HG03575 (cell line): Measurements from ENCODE around the gene ANKRD1.

Source experiments
- ATAC-seq: cut with Tn5 transposase; IDR thresholded peaks from one replicate; pipeline ENCODE4 v1.9.1; 2021; ENCODE audit not compliant: unreplicated experiment, insufficient number of reproducible peaks, low FRiP score; ENCODE audit errors: extremely low read depth

ANKRD1 gene

DNA sequence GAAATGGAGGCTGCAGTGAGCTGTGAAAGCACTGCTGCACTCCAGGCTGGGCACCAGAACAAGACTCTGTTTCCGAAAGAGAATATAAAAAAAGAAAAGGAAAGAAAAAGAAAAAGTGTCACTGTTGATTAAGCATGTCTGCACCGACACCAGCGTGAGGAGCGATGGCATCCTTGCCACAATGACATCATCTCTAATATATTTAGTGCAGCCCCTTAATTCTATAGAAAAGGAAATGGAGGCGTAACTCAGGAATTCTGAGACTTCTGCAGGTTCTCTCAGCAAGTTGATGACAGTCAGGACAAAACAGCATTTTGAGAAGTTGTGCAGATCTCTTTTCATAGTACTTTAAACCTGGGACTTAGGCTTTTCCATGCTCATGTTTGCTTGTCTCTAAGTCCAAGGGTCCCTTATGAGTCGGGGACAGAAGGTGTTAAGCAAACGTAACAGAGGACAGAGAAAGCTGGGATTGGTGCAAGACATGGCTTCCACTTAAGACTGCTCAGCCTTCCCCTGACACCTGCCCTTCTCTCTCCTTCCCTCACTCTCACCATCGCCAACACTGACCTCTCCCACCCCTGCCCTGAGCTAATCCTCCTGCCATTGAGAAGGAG lies 16.9 kb upstream of the ANKRD1 start:
- ATAC-seq = no peak

DNA sequence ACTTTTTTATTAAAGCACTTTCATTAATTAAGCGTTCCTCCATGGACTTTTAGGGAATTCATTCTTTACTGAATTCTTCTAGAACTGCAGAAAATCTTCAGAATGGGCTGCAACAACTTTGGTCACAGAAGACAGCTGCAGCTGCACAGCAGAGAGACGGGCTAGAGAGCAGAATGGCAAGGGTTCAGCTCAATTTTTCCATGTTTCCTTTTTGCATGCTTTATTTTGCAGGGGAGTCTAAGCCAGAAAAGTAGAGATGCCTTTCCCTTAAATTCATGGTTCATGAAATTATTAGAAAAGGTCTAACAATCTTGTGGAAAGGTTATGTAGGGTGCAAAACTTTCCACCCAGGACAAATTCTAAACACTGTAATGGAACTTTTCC lies 15.4 kb upstream of the ANKRD1 start:
- ATAC-seq = no peak

DNA sequence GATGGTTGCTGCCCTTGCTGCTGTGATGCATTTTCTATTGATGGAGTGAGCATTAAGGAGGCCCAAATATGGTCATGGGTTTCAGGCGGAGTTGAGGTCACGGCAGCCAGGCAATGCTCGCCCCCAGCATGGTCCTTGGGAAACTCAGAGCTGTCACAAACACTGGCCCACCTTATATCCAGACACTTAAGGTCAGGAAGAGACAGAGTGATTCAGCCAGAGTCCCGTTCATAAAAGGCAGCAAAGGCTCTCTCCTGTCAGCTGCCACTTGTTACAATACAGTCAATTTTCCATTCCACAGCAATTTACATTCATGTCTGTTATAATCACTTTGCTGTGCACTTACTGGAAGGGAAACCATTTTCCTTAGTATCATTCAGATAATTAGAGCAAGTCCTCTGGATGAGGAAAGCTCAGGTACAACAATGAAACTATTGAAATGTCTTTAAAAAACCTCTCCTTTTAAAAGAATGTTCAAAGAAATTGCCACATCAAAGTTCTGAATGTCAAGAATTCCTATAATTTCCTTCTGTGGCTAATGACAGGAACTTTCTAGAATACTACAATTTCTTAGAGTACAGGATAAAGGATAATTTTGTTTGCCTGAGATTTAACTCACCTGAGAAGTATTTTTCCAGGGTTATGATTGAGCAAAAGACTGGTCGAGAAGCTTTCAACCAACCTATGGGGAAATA lies 14.8 kb upstream of the ANKRD1 start:
- ATAC-seq = no peak

GRCh38 chr10:90930971-90931871 lies 10.3 kb upstream of the ANKRD1 start:
- ATAC-seq = no peak

- ATAC-seq = no peak
Measured at GRCh38 chr10:90930070-90930837, 9.4 kb upstream of the ANKRD1 start.

DNA sequence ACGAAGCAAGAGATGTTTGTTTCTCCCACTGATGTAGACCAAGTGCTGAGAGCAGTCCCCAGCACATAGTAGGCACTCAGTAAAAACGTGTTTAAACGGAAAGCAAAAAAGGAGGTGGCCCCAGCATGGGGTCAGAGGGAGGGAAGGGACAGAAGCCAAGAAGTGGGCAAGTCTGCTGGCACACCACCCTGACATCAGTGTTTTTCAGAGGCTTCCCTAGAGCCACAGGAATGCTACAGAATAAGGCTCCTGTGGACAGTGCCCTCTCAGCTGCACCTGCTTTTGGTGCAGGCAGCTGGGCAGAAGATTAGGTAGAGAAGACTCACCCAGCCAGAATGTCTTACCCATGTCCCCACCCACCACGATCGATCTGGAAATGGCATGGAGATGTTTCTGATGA lies 8.3 kb upstream of the ANKRD1 start:
- ATAC-seq = no peak

DNA sequence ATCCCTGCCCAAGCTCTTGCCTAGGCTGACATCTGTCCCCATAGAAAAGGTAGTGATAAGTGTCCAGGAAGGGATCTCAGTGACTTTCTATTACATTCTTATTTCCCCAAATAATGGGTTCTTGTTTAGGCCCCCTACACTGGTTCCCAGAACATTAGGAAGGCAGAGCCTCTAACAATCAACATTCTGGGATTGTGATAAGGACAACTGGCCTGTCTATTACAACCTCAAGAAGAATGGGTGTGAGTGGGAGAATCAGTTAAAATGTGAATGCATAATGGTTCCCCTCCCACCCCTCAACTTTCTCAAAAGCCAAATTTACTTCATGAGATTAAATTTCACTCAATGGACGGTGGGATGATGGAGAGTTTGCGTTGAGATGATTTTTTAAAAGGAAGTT lies 6.4 kb upstream of the ANKRD1 start:
- ATAC-seq = no peak

DNA sequence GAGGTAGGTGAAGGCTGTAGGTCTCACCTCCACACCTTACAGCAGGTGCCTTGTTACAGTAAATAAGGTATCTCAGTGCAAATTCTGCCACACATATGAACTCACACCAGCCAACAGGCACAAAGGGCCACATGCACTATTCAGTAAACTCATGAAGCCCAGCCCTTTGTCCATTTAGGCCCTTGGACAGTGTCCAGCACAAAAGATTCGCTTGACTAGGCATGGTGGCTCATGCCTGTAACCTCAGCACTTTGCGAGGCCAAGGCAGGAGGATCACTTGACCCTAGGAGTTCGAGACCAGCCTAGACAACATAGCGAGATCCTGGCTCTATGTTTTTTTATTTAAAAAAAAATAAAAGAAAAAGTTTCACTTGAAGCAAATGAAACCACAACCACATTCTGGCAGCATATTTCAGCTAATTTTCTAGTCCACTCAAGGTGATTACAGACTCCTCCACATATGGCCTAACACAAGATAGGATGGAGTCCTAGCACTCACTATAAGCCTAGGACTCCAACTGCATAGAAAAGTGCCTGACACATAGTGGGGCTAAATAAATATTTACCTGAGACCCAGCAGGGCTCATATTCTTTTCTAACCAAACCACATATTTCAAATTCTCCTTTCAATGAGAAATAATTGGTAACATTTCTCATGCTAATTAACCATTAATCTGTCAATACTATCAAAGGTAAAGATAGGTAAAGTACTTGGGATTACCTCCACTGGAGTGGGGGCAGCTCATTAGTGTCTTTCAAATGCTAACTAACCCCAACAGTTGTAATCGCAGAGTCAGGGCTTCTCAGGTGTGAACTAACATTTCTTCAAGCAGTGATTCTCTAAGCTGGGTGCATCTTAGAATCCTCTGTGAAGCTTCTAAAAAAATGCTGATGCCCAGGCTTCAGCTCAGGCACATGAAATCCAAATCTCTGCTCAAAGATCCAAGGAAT lies 4.5 kb upstream of the ANKRD1 start:
- no peak for ATAC-seq

DNA sequence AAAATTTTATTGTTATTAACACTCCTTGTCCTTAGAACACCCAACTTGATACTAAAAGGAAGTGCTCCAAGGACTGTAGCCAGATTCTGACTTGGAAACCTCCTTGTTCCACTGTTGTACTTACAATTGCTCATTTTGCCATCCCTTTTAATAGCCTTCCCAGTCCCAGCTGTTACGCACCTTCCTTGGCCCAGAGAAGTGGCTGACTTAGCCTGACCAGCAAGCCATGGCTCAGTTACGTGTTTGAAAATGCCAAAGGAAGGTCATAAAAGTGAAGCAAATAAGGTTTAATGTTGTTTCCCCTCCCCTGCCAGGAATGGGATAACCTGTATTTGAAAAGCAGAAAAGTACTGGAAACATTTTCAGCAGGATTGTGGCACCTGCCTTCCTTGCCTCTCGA lies 3.7 kb upstream of the ANKRD1 start:
- ATAC-seq = no peak

- no peak for ATAC-seq
Measured at GRCh38 chr10:90923111-90923731, 2.3 kb upstream of the ANKRD1 start.

DNA sequence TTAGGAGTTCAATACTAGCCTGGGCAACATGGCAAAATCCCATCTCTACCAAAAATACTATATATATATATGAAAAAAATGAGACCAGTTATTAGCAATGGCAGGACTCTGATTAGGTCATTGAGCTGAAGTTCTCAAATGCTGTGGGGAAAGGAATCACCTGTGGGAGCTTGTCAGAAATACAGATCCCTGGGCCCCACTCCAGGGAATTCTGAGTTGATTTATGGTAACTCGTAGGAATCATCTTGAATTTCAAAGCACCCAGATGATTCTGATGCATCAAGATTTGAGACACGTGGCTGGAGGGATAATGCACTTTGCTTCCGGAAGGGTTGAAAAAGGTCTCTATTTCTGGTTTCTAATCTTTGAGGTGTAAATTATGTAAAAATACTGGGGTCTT lies 1.0 kb upstream of the ANKRD1 start:
- no peak for ATAC-seq

DNA sequence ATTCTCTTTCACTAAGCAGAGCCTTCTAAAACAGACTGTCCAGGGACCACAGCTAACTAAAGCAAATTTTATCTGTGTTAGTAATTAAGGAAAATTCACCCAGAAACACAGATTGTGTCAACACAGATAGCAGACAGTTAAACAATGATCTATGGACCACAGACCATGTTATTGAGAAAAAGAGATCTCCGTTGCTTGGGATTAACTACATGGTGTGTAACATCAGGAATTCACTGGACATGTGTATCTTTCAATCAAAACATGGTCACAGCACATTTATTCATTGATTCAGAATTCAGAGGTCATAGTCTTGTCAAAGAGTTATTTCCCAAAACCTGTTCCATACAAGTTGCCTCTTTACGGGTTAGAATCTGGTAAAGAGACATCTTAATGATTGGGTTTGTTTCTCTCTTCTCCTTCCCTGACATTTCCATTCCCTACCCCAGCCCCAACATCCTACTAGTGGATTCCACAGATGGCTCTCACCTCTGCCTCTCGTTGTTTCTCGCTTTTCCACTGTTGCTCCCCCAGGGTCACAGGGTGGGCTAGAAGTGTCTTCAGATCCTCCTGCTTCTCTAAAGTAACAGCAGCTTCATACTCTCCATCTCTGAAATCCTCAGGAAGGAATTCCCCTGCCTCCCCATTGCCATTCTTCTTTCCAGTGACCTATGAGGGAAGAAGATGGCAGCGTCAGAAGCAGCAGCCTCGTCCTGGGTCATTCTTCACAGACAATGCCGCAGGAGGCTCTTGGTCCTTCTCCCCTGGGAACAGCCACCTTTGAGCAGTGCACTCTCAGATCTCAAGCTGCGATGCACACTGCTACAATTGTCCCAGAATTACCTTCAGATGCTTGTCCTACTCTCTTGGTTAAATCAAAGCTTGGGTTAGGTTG lies 958 bp downstream of the ANKRD1 start:
- no peak for ATAC-seq

- no peak for ATAC-seq
Measured at GRCh38 chr10:90917968-90918318, 2.9 kb downstream of the ANKRD1 start.

DNA sequence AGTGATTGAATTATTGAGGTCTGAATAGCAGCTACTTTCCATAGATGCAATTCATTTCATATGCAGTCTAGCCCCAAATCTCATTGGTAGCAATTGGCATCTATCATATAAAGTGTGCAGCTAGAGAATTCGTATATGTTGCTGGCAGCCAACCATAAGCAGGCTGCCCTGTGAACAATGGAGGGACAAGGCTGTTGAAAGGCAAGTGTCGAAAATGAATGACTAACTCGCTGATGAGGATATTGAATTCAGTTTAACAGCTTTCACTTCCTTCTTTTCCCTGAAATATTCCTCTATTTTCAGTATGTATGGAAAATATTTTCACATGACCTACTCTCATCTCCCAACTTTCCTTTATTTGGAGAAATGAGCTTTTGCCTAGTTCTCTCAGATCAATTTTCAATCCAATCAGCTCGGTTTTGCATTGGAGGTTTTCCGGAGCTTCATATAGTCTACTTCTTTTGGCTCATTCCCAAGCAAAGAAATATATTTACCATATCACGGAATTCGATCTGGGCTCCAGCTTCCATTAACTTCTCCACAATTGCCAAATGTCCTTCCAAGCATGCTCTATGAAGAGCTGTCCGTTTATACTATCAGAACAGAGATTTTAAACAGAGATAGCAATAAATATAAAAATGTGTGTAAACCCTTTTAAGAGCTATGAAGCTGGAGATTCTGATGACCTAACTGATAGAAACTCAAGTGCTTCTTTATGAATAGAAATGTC lies 3.5 kb downstream of the ANKRD1 start:
- ATAC-seq = no peak

GRCh38 chr10:90916392-90917237 lies 4.3 kb downstream of the ANKRD1 start:
- no peak for ATAC-seq

DNA sequence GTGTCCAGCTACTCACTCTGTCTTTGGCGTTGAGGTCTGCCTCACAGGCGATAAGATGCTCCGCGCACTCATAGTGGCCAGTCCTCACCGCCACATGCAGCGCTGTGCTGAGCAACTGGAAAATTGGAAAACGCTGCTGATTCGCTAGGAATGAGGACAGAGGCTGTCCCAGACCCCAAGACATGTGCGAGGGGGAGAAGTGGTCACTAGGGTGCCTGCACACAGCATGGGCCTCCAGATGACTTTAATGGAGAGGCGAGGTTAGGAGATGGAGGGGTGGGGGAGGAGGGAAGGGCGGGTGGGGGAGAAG lies 5.2 kb downstream of the ANKRD1 start:
- no peak for ATAC-seq
